ENCODE data around the gene MYBPC2. TPM values are rescaled to one million over a fixed set of nuclear protein-coding genes. Genes with fewer than 3 reads are reported as not detected.

MYBPC2 gene
- total RNA-seq, 4 donors from 2014 or later, result not detected

DNA sequence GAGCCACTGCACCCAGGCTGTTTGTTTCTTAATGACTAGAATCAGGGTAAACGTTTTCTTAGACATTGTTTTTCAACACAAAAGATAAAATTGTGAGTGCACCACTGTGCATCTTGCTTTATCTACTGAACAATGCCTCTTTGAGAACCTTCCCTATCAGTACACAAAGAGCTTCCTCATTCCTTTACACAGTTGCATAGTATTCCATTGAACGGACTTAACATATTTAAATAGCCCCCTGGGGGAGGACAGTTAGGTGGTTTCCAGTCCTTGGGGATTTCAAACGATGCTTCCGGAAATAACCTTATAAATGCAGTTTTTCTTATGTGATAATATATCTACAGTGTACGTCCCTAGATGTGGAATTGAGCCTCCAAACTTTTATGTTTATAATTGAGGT lies 39.9 kb upstream of the MYBPC2 start:
- Histone ChIP-seq H3K9me3 (no peaks in the 10 kb centered on the region), H3K4me3 (no peak overlapping the region), H3K27ac (no peak overlapping the region), H3K4me1 (no peaks in the 10 kb centered on the region), H3K36me3 (peaks cover 0 to 5% of the 10 kb centered on the region in 2 donors), H3K27me3 (no peaks in the 10 kb centered on the region)
- WGBS, 2 donors (ENCODE audit: low coverage in 1 of 2), result 88 to 94% methylated on average over 5 of the region's 5 CpGs
- TF ChIP-seq EP300 (IDR thresholded peaks at IDR 0.05) (no peak), POLR2A (IDR thresholded peaks at IDR 0.05) (no peak)
- ATAC-seq, result no peak

DNA sequence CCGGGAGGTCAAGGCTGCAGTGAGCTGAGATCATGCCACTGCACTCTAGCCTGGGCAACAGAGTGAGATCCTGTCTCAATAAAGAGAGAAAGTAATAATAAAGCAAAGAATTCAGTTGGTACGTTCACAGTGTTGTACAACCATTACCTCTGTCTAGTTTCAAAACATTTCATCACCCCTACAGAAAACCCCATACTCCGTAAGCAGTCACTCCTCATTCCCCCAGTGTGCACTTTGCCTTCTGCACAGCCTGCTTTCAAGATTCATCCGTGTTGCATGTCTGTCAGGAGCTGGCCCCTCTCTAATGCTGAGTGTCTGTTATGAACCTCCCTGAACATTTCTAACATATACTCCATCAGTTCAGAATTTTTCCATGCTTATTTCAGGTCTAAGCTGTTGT lies 39.1 kb upstream of the MYBPC2 start:
- Histone ChIP-seq H3K27me3 (no peaks in the 10 kb centered on the region), H3K27ac (no peak overlapping the region), H3K9me3 (no peaks in the 10 kb centered on the region), H3K4me3 (no peak overlapping the region), H3K36me3 (peaks cover 0 to 5% of the 10 kb centered on the region in 2 donors), H3K4me1 (no peaks in the 10 kb centered on the region)
- TF ChIP-seq EP300 (IDR thresholded peaks at IDR 0.05) (no peak), POLR2AphosphoS5 (IDR thresholded peaks at IDR 0.05) (no peak), POLR2A (IDR thresholded peaks at IDR 0.05) (no peak)
- TF ChIP-seq, protein P1, sequence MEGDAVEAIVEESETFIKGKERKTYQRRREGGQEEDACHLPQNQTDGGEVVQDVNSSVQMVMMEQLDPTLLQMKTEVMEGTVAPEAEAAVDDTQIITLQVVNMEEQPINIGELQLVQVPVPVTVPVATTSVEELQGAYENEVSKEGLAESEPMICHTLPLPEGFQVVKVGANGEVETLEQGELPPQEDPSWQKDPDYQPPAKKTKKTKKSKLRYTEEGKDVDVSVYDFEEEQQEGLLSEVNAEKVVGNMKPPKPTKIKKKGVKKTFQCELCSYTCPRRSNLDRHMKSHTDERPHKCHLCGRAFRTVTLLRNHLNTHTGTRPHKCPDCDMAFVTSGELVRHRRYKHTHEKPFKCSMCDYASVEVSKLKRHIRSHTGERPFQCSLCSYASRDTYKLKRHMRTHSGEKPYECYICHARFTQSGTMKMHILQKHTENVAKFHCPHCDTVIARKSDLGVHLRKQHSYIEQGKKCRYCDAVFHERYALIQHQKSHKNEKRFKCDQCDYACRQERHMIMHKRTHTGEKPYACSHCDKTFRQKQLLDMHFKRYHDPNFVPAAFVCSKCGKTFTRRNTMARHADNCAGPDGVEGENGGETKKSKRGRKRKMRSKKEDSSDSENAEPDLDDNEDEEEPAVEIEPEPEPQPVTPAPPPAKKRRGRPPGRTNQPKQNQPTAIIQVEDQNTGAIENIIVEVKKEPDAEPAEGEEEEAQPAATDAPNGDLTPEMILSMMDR (IDR thresholded peaks at IDR 0.05), result no peak
- no peak for ATAC-seq
- 90 to 95% methylated on average over 3 to 4 of the region's 4 CpGs for WGBS, 2 donors (ENCODE audit: low coverage in 1 of 2)

DNA sequence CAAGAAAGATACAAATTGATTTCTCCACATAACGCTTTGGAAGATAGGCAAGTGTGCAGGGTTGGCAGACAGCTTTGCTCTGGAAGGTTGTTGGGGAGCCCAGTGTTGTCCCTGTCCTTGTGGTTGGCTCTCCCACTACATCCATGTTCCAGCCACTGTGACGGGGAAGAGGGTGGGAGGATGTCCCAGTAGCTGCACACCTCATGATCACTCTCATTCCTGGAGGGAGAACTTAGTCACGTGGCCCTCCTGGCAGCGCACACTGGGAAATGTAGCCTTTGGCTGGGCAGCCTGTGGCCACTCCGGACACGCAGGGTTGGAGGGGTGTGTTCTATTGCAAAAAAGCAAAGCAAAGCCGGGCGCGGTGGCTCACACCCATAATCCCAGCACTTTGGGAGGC lies 38.7 kb upstream of the MYBPC2 start:
- TF ChIP-seq POLR2AphosphoS5 (IDR thresholded peaks at IDR 0.05), result no peak
- TF ChIP-seq, protein P1 (IDR thresholded peaks at IDR 0.05), result no peak
- TF ChIP-seq POLR2A (IDR thresholded peaks at IDR 0.05), result no peak
- TF ChIP-seq EP300 (IDR thresholded peaks at IDR 0.05), result no peak
- Histone ChIP-seq H3K27ac (no peak overlapping the region), H3K4me1 (no peaks in the 10 kb centered on the region), H3K9me3 (no peaks in the 10 kb centered on the region), H3K4me3 (no peak overlapping the region), H3K36me3 (peaks cover 0 to 9% of the 10 kb centered on the region in 2 donors), H3K27me3 (no peaks in the 10 kb centered on the region)
- no peak for ATAC-seq
- WGBS, 2 donors (ENCODE audit: low coverage in 1 of 2), result 97 to 100% methylated on average over 2 to 6 of the region's 9 CpGs

GRCh38 chr19:50398675-50399367 lies 33.9 kb upstream of the MYBPC2 start:
- no peak overlapping the region for H3K4me3 ChIP-seq
- H3K27ac ChIP-seq, result no peak overlapping the region
- H3K9me3 ChIP-seq, result no peaks in the 10 kb centered on the region
- peaks cover 0 to 31% of the 10 kb centered on the region in 2 donors for H3K36me3 ChIP-seq
- TF ChIP-seq POLR2AphosphoS5 (IDR thresholded peaks at IDR 0.05), result no peak
- no peak for TF ChIP-seq EP300 (IDR thresholded peaks at IDR 0.05)
- TF ChIP-seq, protein P1 (IDR thresholded peaks at IDR 0.05), result no peak
- TF ChIP-seq POLR2A (IDR thresholded peaks at IDR 0.05), result no peak
- 66 to 88% methylated on average over 3 to 5 of the region's 13 CpGs for WGBS, 2 donors (ENCODE audit: low coverage in 1 of 2)
- no peaks in the 10 kb centered on the region for H3K4me1 ChIP-seq
- no peak for ATAC-seq
- no peaks in the 10 kb centered on the region for H3K27me3 ChIP-seq

DNA sequence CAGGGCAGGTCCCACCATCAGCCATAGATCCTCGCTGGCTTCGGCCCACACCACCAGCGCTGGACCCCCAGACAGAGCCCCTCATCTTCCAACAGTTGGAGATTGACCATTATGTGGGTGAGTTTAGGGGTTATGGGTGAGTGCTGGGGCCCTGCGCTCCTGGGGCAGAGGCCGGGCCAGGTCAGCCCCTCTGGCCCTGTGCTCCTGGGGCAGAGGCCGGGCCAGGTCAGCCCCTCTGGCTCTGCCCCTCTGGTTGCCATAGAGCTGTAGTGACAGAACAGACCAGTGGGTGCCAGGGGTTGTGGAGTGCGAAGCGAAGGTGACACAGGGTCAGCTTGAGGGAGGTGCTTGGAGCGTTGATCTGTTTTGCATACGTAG lies 33.3 kb upstream of the MYBPC2 start:
- Histone ChIP-seq H3K27me3 (no peaks in the 10 kb centered on the region), H3K36me3 (peaks cover 0 to 34% of the 10 kb centered on the region in 2 donors), H3K4me3 (no peak overlapping the region), H3K27ac (no peak overlapping the region), H3K4me1 (no peaks in the 10 kb centered on the region), H3K9me3 (no peaks in the 10 kb centered on the region)
- no peak for TF ChIP-seq POLR2AphosphoS5 (IDR thresholded peaks at IDR 0.05)
- TF ChIP-seq EP300 (IDR thresholded peaks at IDR 0.05), result no peak
- TF ChIP-seq, protein P1 (IDR thresholded peaks at IDR 0.05), result no peak
- no peak for TF ChIP-seq POLR2A (IDR thresholded peaks at IDR 0.05)
- WGBS, 2 donors (ENCODE audit: low coverage in 1 of 2), result 92% methylated on average over 6 of the region's 10 CpGs; no CpG with 5 or more reads in 1 of the 2 donors
- ATAC-seq, result no peak

Measured in gastroesophageal sphincter (tissue), 4 donors.